ENCODE measurements around the gene CALML6. TPM values are rescaled to one million over a fixed set of nuclear protein-coding genes. Genes with fewer than 3 reads are reported as not detected.

CALML6 gene
- total RNA-seq, 1 donor from 2014 or later = not detected

DNA sequence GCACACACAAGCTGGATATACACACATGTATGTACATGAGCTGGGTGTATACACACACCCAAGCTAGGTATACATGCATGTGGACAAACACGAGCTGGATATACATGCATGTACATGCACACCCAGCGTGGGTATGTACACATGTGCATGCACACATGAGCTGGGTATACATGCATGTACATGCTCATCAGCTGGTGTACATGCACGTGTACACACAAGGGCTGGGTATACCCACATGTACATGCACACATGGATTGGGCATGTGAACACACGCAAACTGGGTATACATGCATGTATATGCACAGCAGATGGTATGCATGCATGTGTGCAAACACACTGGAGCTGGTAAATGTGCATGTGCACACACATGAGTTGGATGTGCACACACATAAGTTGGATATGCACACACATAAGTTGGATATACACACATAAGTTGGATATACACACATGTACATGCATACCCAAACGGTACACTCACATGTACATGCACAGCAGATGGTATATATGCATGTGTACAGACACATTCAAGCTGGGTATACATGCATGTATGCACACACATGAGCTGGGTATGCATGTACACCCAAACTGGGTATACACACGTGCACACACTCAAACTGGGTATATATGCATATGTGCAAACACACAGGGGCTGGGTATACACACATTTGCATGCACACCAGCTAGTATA lies 16.7 kb upstream of the CALML6 start:
- ATAC-seq (no peak), DNase-seq (no peak)
- intact Hi-C loops (cut with DNase I) = no loop called here
- H3K36me3 ChIP-seq = no peaks in the 10 kb centered on the region
- H3K27me3 ChIP-seq (ENCODE audit: low read depth) = peaks cover 6% of the 10 kb centered on the region
- no peaks in the 10 kb centered on the region for H3K9me3 ChIP-seq
- H3K4me3 ChIP-seq = no peak overlapping the region
- H3K27ac ChIP-seq = no peak overlapping the region
- H3K4me1 ChIP-seq = peaks cover 10% of the 10 kb centered on the region
- TF ChIP-seq, protein P1, sequence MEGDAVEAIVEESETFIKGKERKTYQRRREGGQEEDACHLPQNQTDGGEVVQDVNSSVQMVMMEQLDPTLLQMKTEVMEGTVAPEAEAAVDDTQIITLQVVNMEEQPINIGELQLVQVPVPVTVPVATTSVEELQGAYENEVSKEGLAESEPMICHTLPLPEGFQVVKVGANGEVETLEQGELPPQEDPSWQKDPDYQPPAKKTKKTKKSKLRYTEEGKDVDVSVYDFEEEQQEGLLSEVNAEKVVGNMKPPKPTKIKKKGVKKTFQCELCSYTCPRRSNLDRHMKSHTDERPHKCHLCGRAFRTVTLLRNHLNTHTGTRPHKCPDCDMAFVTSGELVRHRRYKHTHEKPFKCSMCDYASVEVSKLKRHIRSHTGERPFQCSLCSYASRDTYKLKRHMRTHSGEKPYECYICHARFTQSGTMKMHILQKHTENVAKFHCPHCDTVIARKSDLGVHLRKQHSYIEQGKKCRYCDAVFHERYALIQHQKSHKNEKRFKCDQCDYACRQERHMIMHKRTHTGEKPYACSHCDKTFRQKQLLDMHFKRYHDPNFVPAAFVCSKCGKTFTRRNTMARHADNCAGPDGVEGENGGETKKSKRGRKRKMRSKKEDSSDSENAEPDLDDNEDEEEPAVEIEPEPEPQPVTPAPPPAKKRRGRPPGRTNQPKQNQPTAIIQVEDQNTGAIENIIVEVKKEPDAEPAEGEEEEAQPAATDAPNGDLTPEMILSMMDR (IDR thresholded peaks at IDR 0.05) = no peak

DNA sequence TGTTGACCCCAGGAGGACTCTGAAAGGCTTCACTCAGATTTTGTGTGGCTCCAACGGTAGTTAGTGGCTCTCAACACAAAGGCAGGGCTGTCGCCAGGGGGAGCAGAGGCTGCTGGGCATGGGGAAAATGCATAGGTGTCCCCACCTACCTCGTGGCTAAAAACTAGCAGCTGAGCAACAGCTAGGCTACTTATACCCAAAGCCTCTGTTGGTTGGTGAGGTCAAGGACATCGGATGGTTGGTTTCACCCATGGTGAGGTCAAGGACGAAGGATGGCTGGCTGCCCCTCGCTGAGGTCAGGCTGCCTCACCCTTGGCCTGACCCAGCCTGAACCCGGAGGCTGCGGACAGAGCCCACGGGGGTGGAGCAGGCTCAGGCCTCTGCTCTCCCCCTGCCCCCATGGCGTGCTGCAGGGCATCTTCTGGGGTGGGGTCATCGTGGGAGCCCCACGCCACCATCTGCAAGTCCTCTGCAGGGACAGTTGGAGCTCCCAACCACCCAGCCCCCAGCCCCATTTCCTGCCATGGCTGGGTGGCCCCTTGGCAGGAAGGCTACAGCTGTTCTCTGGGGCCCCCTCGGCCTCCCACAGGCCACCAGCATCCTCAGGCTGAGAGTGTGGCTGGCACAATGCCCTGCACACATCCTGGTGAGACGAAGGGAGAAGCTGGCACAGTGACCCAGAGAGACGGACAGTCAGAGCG lies 15.6 kb upstream of the CALML6 start:
- DNase-seq (no peak), ATAC-seq (no peak)
- peaks cover 6% of the 10 kb centered on the region for H3K27me3 ChIP-seq (ENCODE audit: low read depth)
- H3K4me1 ChIP-seq = peaks cover 8% of the 10 kb centered on the region
- H3K36me3 ChIP-seq = no peaks in the 10 kb centered on the region
- no peak overlapping the region for H3K27ac ChIP-seq
- H3K4me3 ChIP-seq = no peak overlapping the region
- no peaks in the 10 kb centered on the region for H3K9me3 ChIP-seq
- TF ChIP-seq, protein P1 (IDR thresholded peaks at IDR 0.05) = no peak
- intact Hi-C loops (cut with DNase I) = no loop called here

DNA sequence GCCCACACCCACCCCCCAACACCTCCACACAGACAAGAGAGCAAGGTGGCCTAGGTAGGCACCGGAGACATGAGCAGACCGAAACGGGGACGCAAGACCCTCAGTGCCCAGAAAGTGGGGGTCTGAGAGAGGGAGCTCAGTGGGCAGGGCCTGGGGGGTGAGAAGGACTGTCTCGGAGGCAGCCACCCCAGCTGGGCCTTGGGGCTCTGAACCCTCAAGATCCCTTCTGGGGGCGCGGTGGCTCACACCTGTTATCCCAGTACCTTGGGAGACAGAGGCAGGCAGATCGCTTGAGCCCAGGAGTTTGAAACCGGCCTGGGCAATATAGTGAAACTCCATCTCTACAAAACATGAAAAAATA lies 15.1 kb upstream of the CALML6 start:
- Histone ChIP-seq H3K36me3 (no peaks in the 10 kb centered on the region), H3K4me3 (no peak overlapping the region), H3K4me1 (peaks cover 2% of the 10 kb centered on the region), H3K27ac (no peak overlapping the region), H3K27me3 (ENCODE audit: low read depth) (peaks cover 6% of the 10 kb centered on the region), H3K9me3 (no peaks in the 10 kb centered on the region)
- ATAC-seq (no peak), DNase-seq (no peak)
- TF ChIP-seq, protein P1 (IDR thresholded peaks at IDR 0.05) = no peak
- intact Hi-C loops (cut with DNase I) = no loop called here

DNA sequence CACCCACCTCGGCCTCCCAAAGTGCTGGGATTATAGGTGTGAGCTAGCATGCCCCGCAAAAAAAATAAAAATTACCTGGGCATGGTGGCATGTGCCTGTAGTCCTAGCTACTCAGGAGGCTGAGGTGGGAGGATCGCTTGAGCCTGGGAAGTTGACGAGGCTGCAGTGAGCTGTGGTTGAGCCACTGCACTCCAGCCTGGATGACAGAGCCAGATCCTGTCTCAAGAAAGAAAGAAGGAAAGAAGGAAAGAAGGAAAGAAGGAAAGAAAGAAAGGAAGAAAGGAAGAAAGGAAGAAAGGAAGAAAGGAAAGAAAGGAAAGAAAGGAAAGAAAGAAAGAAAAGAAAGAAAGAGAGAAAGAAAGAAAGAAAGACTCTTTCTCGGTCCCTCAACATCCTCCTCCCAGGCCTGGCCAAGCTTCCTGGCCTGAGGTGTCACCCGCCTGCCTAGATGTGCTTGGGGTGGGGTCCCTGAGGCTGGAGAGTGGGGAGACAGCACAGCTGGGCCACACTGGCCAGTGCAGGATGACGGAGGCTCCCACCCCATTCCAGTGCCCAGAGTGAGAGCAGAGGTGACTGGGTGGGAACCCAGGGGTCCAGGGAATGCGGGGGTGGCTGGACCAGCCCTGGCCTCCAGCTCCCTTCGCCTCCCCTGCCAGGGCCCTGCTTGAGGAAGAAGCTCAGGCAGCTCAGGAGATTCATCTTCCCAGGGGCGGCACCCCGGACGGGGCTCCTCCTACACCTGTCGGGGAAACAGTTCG lies 14.0 kb upstream of the CALML6 start:
- TF ChIP-seq, protein P1 (IDR thresholded peaks at IDR 0.05) = no peak
- ATAC-seq = no peak
- H3K27ac ChIP-seq = no peak overlapping the region
- H3K27me3 ChIP-seq (ENCODE audit: low read depth) = no peaks in the 10 kb centered on the region
- H3K4me1 ChIP-seq = no peaks in the 10 kb centered on the region
- no peak overlapping the region for H3K4me3 ChIP-seq
- H3K36me3 ChIP-seq = no peaks in the 10 kb centered on the region
- intact Hi-C loops (cut with DNase I) = no loop called here
- H3K9me3 ChIP-seq = no peaks in the 10 kb centered on the region
- DNase-seq = no peak

DNA sequence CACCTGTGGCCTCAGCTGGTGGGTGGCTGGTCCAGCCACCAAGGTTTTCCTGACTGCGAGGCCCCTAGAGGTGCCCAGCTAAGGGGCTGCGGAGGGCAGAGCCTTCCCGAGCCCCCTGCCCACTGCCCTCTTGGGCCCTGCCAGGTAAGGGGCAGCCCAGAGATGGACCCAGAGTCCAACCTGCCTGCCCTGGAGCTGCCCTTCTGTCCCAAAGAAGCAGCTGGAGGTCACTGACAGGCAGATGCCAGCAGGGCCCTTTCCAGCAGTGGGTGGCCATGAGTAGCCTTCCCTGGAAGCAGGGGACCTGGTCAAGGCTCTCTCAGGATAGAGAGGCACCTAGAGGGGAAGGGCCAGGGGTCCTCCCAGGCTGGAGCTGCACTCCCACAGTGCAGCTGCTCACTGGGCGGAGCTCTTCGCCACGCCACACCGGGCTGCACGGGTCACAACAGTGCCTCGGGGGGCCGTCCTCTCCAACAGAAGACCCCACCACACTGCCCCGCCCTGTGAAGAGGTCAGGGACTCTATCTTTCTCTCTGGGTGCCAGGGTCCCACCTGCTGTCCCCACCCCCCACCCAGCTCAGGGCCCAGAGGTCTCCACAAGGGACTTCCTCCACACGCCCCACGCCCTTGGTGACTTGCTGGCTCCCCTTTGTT lies 13.3 kb upstream of the CALML6 start:
- H3K4me1 ChIP-seq = no peaks in the 10 kb centered on the region
- ATAC-seq (no peak), DNase-seq (no peak)
- no peak overlapping the region for H3K27ac ChIP-seq
- TF ChIP-seq, protein P1 (IDR thresholded peaks at IDR 0.05) = no peak
- H3K9me3 ChIP-seq = no peaks in the 10 kb centered on the region
- intact Hi-C loops (cut with DNase I) = no loop called here
- H3K4me3 ChIP-seq = no peak overlapping the region
- H3K36me3 ChIP-seq = no peaks in the 10 kb centered on the region
- H3K27me3 ChIP-seq (ENCODE audit: low read depth) = no peaks in the 10 kb centered on the region
